Erythroblast (primary cell): ENCODE results near the gene PDE9A.

Experiments
- GATA1 ChIP-seq: IDR thresholded peaks from 2 replicates; pipeline ENCODE4 v1.6.1; 2011; ENCODE audit warnings: low read depth, mild to moderate bottlenecking, control low read depth, low read length, moderate library complexity
- POLR2A ChIP-seq: IDR thresholded peaks from 2 replicates; pipeline ENCODE4 v1.6.1; 2011; ENCODE audit warnings: mild to moderate bottlenecking, low read length

DNA sequence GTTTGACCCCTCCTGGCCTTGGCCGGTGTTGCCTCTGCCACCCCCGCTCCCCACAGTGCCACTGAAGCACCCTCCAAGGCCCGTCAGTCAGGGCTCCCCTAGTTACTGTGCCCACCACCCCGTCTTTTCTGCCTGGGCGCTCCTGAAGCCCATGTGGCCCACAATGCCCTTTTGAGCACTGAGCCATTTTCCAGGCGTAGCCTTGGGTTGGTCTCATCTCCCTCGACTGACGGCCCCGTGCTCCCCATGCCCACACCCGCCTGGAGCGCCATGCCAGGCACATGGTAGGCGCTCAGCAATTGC, 118.0 kb downstream of the PDE9A start:
- TF ChIP-seq POLR2A (no peak), GATA1 (no peak)
